ENCODE measurements around the gene FAM3A.

- no peak for TF ChIP-seq CTCF (conservative IDR thresholded peaks at IDR 0.05; ENCODE audit: low read length)
- TF ChIP-seq EZH2phosphoT487 (IDR thresholded peaks at IDR 0.05; ENCODE audit: borderline replicate concordance), result no peak
These were observed 45.0 kb downstream of the FAM3A start for GRCh38 chrX:154470914-154471568.

Measured in Loucy (cell line).